ENCODE measurements around the gene P4HA1.
A peak's percentile ranks its signal among the peaks of the same experiment; 100 is the strongest.

The P4HA1 gene

GRCh38 chr10:73093922-73094850 is 2.5 kb downstream of the P4HA1 start:
- no peak for DNase-seq

- no peak for DNase-seq
Observed at GRCh38 chr10:73092830-73093229, 3.8 kb downstream of the P4HA1 start.

GRCh38 chr10:73088304-73088703 is 8.4 kb downstream of the P4HA1 start:
- no peak for DNase-seq

- DNase-seq: no peak
Observed at GRCh38 chr10:73086816-73087215, 9.8 kb downstream of the P4HA1 start.

- DNase-seq: no peak
Observed at GRCh38 chr10:73084209-73084608, 12.5 kb downstream of the P4HA1 start.

- DNase-seq: no peak
Observed at GRCh38 chr10:73083221-73083620, 13.4 kb downstream of the P4HA1 start.

GRCh38 chr10:73079779-73080541 is 16.7 kb downstream of the P4HA1 start:
- no peak for DNase-seq

- DNase-seq: no peak
Observed at GRCh38 chr10:73076360-73077183, 20.1 kb downstream of the P4HA1 start.

GRCh38 chr10:73075829-73076228 is 20.8 kb downstream of the P4HA1 start:
- DNase-seq: no peak

- DNase-seq: no peak
Observed at GRCh38 chr10:73073627-73074026, 23.0 kb downstream of the P4HA1 start.

- DNase-seq: no peak
Observed at GRCh38 chr10:73065441-73065840, 31.2 kb downstream of the P4HA1 start.

- no peak for DNase-seq
Observed at GRCh38 chr10:73061743-73062142, 34.9 kb downstream of the P4HA1 start.

GRCh38 chr10:73060738-73061635 is 35.7 kb downstream of the P4HA1 start:
- peak; percentile 58 for DNase-seq

- DNase-seq: no peak
Observed at GRCh38 chr10:73060173-73060572, 36.5 kb downstream of the P4HA1 start.

- no peak for DNase-seq
Observed at GRCh38 chr10:73058057-73058591, 38.5 kb downstream of the P4HA1 start.

- DNase-seq: no peak
Observed at GRCh38 chr10:73054286-73054685, 42.4 kb downstream of the P4HA1 start.

GRCh38 chr10:73053275-73053674 is 43.4 kb downstream of the P4HA1 start:
- no peak for DNase-seq

GRCh38 chr10:73044378-73045285 is 52.0 kb downstream of the P4HA1 start:
- no peak for DNase-seq

GRCh38 chr10:73043766-73044377 is 52.8 kb downstream of the P4HA1 start:
- DNase-seq: no peak

GRCh38 chr10:73043319-73043718 is 53.3 kb downstream of the P4HA1 start:
- no peak for DNase-seq
